Measurements from ENCODE around the gene UFSP1.

DNA sequence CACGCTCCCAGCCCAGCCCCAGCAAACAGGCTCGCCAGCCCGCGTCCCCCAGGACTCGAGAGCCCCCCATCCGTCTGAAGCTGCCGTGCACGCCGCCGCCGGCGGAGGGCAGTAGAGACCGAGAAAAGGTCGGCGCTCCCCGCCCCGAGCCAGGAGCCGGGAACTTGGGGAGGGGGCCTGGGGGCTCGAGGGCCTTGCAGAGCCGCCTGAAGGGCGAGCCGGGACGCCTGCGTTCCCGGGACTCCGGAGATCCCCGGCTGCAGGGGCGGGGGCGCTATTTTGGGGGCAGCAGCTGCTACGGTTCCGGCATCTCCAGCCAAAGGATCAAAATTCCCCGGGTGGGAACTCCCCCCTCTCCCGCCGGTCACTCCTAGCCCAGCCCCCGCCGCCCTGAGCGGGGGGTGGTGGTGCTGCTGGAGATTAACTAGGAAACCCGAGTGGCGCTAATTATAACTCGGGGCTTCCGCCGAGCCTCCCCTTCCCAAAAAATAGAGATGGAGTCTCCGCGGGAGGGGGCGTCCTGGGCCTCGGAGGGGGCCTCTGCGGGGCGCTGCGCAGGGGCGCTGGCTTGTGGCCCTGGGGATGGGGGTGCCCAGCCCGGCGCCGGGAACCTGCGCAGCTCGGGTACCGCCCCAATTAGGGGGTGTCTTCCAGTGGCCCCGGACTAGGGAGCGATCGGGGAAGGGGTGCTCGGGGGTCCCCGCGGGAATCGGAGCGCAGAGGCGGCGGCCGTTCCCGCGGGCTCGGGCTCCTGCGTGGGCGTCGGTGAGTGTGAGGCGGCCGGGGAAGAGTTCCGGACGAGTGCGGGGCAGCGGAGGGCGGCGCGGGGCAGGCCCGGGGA lies 5.6 kb upstream of the UFSP1 start:
- TF ChIP-seq EZH2phosphoT487 (IDR thresholded peaks at IDR 0.05; ENCODE audit: low read length), result no peak
- TF ChIP-seq CTCF (IDR thresholded peaks at IDR 0.05; ENCODE audit: low read length), result peak; percentile 69
- TF ChIP-seq EZH2 (optimal IDR thresholded peaks at IDR 0.05; ENCODE audit: low read depth, low read length), result peak; percentile 95
